ENCODE data around the gene RECQL. TPM values are rescaled to one million over a fixed set of nuclear protein-coding genes. Genes with fewer than 3 reads are reported as not detected.
A peak's percentile ranks its signal among the peaks of the same experiment; 100 is the strongest.

The RECQL gene
- total and polyA plus RNA-seq, 9 of the 15 experiments (the other 6 are each of a cell fraction or from before 2014, with no cell fraction given), result 22.2 to 44.7 (median 28.5) TPM

GRCh38 chr12:21501258-21502163 lies at the start of gene RECQL, which contains the start of gene GOLT1B (continued):
- TF ChIP-seq ZNF280B (CRISPR knock-in tag; IDR thresholded peaks at IDR 0.05) (no peak), GATA2 (CRISPR knock-in tag; IDR thresholded peaks at IDR 0.05) (no peak), DACH1 (IDR thresholded peaks at IDR 0.05; ENCODE audit: partially characterized antibody) (peak; percentile 83), TSHZ1 (CRISPR knock-in tag; IDR thresholded peaks at IDR 0.05) (no peak)
- TF ChIP-seq, protein P1, sequence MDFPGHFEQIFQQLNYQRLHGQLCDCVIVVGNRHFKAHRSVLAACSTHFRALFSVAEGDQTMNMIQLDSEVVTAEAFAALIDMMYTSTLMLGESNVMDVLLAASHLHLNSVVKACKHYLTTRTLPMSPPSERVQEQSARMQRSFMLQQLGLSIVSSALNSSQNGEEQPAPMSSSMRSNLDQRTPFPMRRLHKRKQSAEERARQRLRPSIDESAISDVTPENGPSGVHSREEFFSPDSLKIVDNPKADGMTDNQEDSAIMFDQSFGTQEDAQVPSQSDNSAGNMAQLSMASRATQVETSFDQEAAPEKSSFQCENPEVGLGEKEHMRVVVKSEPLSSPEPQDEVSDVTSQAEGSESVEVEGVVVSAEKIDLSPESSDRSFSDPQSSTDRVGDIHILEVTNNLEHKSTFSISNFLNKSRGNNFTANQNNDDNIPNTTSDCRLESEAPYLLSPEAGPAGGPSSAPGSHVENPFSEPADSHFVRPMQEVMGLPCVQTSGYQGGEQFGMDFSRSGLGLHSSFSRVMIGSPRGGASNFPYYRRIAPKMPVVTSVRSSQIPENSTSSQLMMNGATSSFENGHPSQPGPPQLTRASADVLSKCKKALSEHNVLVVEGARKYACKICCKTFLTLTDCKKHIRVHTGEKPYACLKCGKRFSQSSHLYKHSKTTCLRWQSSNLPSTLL (IDR thresholded peaks at IDR 0.05), result no peak
- TF ChIP-seq, protein P2, sequence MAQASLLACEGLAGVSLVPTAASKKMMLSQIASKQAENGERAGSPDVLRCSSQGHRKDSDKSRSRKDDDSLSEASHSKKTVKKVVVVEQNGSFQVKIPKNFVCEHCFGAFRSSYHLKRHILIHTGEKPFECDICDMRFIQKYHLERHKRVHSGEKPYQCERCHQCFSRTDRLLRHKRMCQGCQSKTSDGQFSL (CRISPR knock-in tag; IDR thresholded peaks at IDR 0.05), result no peak
- TF ChIP-seq, protein P2 (tag; IDR thresholded peaks at IDR 0.05), result no peak
